Fibroblast of peridontal ligament (primary cell): ENCODE data around the gene AK8.

Source experiments
- DNase-seq: peaks from one replicate; pipeline ENCODE4 v3.0.0-alpha.2; 2010; ENCODE audit errors: extremely low read depth

AK8 gene

DNA sequence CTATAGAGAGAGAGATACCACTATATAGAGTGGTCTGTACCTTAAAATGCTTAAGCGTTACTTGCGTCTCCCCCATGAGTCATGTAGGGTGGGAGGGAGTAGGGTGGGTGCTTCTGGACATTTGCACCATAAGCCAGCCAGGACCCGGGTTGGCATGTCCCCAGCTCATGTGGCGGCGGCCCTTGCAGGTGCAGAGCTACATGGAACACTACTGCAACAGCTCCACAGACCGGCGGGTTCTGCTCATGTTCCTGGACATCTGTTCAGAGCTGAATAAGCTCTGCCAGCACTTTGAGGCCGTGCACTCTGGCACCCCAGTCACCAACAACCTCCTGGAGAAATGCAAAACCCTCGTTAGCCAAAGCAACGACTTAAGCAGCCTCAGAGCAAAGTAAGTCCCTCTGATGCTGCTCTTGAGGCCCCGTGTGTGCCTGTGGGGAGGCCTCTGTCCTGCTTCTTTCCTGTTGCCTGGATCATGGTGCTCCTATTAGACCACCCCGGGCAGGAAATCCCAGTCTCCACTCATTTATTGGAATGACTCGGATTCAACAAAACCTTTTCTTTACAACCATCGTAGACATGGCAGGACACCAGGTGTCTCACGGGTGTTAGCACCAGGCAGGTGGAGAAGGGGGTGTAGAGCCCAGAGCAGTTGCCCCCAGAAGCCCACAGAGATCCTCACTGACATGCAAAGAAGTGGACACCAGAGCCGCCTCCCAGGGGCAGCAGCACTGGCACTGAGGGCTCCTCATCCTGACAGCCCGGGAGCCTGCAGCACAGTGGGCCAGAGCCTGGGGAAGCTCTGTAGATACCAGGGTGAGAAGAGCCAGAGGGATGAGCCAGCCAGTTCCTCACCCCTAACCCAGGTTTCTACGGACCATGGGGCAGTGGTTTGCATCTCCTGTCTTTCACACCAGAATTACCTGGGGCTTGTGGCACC lies 9.4 kb upstream of the AK8 start:
- DNase-seq = no peak

DNA sequence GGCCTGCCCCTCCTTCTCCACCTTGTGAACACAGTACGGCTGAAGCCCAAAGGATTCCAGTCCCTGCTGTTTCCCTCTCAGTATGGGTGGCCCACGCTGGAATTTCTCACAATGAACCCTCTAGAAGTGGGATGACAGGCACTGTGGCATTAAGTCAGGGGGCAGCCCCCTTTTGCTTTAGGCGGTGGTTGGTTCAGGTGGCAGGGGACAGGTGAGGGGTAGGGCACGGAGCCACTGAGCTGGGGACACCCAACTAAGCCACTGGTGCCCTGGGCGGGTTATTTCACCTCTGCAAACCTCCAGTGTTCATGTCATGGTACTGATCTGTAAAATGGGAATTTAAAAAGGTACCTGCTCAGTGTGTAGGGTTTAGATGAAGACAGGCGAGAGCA lies 8.2 kb upstream of the AK8 start:
- DNase-seq = no peak

DNA sequence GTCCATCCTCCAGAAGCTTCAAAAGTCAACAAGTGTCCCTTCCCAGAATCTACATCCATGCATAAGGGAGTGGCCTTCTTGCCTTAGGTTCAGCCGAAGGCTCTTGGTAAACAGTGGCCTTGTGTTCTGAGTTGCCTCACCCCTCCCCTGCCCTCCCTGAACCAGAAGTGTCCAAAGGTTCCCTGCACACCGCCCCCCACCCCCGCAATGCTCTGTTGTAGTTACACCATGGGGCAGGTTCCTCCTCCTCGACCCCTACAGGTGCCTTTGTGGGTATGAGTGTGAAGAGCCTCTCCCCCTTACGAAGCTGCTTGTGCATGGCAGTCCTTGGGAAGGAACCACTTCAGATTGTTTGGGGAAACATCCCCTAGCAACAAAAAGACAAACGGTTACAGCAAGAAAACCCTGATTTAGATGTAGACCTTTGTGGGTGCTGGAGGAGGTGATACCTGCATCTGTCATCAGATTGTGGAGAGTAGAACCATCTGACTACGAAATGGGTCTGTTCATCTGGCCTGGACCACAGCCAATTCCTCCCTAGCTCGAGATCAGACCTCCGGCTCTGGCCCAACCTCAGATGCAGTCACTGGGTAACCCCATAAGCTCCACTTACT lies 7.7 kb upstream of the AK8 start:
- no peak for DNase-seq

DNA sequence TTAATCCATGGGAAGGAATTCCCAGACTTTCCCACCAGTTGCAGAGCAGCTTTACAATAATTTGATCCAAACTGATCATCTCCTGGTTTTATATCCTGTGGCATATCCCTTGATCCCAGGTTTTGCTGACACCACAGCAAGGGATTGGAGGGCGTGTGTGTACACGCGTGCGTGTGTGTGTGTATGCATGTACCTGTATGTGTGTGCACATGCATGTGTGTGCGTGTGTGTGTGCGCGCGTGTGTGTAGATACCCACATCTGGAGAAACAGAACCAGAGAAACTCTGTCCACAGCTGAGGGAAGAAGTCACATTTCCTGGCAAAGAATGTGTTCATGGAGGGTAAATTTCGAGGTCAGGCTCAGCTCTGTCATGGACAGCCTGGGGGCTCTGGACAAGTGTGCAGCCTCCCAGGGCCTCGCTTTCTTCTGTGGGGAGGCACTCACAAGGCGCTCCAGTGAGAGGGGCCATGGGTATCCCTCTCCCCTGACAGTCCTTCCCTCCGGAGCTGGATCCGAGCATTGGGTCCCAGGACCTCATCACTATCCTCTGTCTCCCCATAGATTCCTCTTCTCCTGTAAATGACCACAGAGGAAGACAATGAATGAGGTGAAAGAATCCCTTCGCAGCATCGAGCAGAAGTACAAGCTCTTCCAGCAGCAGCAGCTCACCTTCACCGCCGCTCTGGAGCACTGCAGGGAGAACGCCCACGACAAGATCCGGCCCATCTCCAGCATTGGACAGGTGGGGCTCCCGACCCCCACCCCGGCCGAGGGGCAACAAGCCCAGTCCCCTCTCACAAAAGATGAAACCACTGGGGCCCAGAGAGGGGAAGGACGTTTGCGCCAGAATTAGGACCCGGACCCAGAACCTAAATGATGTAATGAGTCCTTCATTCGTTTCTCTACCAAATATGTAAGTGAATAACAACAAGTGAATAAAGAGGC lies 5.5 kb upstream of the AK8 start:
- no peak for DNase-seq

DNA sequence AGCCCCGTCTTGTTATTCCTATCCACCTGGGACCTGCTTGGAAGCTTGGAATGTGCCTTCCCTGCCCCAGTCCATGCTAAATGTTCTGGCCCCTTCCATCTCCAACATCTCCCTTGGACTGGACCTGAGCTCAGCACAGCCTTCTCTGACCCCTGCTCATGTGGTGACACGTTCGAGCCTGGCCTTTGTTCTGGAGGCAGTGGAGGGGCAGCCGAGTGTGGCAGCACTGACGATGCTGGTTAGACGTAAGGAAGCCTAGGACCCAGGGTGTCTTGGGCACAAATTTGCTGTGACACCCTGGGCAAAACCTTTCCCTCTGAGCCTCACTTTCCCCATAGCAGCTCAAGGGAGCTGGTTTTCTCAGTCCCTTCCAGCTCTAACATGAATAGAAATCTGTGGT lies 4.5 kb upstream of the AK8 start:
- no peak for DNase-seq

DNA sequence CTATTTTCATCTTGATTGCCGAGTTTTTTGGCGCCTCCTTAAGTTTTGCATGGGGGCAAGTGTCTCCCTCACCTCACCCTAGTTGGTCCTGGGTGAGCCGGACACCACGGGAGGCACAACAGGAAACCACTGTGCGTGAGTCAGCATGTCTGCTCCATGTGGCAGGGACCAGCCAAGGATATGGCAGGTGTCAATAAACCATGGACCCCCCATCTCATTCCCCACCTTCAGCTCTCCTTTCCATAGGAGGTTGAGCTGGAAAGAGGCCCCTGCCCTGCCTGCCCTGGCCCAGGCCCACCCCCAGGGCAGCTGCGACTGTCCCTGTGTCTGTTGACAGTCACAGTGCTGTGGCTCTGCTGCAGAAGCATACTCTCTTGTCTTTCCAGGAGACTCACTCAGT lies 3.7 kb upstream of the AK8 start:
- DNase-seq = no peak

DNA sequence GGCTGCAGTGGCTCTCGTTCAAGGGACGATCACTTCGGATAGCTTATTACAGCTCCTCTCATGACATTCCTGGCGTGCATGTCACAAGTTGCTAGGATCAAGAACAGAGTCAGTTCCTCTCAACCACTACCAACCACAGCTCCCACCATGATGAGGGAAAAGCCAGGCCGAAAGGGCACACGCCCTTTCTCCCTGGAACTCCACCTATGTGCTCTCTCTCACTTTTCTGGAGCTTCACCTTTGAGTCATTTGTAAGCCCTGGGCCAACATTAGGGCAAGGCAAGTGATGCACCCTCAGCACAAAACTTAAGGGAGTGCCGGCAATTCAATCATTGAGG lies 2.2 kb upstream of the AK8 start:
- DNase-seq = no peak

DNA sequence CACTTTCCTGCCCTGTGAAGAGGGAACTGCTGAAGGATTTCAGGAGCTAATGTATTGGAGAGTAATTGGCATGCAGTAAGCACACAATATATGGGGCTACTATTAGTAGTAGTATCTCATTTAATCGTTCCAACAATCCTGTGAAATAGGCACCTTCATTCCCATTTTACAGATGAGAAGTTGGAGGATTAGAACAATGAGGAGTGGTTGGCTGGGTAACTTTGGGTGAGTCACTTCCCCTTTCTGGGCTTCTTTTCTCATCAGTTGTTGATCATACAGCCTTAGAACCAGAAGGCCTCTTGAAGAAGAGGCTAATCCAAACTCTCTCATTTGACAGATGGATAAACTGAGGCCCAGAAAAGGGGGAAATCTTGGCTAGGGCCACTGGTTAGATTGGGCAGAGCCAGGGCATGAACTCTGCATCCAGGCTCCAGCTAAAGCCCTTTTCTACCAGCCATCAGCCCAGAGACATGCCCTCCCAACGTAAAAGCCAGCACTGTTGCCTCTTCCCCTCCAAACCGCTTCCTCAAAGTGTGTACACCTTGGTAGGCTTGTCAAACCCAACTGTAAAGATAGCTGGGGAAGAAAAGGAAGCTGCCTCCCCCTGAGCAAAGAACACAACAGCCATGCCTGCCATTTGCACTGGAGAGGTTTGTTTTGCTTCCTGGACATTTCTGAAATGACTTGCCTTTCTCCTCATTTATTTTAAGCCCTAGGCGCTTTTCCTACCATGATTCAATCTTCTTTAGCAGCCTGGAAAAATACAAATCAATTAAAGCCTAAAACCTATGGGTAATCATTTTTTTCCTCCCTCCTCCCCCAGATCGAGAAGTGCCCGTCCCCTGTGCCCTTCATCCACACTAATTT lies 1.6 kb upstream of the AK8 start:
- DNase-seq = no peak

DNA sequence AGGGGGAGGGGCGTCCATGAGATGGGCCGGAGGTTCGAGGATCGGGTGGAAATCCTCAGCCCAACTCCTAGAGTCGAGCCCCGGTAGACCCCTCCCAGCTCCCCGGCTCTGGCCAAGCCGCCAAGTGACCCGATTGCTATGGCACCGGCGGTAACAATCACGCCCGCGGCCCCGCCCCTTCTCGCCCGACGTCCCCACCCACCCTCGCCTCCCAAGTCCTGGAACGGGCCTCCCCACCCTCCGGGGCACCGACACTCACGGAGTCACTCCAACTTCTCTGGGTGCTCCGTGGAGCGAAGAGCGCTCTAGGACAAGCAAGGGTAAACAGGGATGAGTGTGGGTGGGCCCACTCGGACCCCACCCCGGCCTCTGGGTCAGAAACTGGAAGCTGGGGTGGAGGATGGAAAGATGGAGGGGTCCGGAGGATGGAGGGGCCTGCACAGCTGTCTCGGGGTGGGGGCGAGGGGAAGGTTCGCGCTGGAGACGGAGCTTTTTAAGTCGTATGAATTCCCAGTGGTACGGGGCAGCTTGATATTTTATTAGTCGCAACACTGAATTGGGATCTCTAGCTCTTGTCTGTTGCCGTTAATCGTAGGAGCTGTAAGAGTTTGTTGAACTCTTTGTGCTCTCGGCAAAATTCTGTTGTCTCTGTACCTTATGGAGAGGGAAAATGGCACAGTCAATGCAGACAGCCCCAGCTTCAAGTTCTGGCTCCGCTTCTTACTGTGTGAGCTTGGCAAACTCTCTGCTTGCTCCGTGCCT lies 792 bp upstream of the AK8 start, which contains the start of gene SPACA9:
Gene SPACA9 (plus strand): TSS at position 204 of the 762 bp plus-strand sequence. CDS start 5,050 bp downstream, outside the sequence.
- peak; percentile 51 for DNase-seq

DNA sequence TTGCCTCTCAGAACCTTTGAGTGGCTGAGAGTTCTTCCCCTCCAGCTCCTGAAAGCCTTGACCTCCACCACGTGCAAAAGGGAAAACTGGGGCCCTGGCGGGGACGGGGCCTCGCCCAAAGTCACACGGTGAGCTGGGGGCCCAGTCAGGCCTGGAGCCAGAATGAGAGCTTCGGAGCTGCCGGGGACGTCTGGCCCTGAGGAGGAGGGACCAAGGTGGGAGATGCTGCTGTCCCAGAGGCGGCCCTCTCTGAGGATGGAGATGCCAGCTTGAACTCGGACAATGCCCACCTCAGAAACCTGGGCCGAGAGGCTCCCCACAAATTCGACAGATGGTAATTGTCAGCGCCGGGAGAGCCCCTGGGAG lies 643 bp downstream of the AK8 start:
- DNase-seq = no peak

DNA sequence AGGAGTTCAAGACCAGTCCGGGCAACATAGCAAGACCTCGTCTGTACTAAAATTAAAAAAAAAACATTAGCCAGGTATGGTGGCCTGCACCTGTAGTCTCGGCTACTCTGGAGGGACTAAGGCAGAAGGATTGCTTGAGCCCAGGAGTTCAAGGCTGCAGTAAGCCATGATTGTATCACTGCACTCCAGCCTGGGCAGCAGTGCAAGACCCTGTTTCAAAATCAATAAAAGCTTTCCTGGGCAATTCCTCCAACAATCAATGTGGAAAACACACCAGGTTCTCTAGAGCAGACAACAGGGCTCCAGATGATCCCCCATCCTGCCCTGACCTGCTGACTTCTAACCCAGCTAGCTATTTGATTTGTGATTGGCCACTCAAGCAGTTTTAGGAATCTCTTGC lies 1.2 kb downstream of the AK8 start:
- no peak for DNase-seq

DNA sequence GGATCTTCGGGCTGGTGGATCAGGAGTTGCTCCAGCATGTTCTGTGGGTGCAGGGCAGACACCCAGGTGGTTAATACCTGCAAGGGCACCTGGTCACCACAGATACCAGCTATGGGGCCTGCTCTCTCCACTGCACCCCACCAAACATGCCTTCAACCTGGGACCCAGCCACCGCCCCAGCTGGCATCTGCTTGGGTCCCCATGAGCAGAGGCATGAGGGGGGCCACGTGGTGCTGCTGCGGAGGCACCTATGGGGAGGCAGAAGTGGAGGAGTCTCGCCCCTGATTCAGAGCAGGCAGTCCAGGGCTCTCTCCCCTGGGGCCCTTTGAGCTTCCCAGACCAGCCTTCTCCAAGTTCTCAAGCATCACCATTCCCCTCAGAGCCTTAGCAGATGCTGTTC lies 2.9 kb downstream of the AK8 start:
- no peak for DNase-seq

DNA sequence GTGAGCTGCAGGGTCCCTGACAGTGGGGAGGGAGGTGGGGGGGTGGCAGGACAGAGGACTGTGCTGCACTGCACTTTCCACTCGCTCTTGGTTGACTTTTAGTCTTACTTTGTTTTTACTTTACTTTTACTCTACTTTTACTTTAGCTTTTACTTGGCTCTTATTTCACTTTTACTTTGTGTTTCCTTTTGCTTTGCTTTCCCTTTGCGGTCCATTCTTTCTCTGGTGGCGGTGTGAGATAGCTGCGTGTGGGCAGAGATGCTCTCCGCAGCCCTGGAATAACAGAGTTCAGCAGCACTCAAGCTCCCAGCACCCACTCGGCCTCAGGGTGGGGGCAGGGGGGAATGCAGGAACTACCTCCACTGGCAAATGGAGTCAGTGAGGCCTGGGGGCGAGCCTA lies 4.7 kb downstream of the AK8 start:
- DNase-seq = no peak

DNA sequence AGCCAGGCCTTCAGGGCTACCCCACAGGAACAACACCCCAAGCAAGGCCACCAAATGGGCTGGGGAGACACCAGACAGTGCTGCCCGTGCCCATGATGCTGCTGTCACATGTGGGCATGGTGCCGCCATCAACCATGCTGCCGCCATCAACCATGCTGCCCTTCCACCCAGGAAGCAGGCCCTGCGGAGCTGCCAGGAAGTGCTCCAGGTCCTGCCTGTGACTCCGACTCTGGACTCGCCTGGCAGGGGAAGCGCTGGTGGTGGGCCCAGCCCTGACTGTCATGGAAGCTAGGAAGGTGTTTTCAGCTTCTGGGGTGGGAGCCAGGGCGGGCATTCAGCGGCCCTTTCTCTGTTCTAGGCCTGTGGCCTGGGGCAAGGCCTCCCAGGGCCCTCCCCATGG lies 8.8 kb downstream of the AK8 start:
- no peak for DNase-seq

DNA sequence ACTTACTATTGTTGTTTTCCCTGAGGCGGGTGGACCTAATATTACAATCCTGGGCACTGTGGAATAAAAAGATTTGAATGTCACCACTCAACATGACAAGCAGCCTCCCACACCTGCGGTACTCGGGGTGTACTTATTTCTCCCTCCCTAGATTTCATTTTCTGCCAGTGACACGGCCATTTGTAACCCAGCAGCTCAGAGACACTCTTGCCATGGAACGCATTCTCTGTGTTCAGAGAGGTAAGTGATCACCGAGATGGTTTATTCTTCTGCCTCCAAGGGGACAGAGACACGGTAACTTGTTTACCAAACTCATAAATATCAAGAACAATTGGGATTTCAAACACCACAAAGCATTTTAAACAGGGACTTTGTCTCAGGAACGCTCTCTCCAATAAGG lies 11.2 kb downstream of the AK8 start:
- DNase-seq = no peak

DNA sequence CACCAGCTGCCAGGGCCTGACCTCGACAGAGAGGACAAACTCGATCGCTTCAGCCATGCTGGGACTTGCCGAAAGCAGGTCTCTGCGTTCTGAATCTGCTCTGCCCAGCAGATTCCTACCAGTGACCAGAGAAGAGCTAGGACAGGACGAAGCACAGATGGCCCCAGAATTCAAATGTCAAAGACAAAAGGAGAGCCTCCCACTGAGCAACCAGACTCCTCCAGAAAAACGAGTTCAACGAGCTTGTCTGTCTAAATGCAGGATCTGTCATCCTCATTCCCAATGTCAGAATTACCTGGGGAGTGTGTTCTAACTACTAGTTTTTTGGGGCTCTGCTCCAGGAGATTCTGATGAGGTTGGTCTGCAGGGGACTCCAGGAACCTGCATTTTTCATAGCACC lies 13.4 kb downstream of the AK8 start:
- DNase-seq = no peak

DNA sequence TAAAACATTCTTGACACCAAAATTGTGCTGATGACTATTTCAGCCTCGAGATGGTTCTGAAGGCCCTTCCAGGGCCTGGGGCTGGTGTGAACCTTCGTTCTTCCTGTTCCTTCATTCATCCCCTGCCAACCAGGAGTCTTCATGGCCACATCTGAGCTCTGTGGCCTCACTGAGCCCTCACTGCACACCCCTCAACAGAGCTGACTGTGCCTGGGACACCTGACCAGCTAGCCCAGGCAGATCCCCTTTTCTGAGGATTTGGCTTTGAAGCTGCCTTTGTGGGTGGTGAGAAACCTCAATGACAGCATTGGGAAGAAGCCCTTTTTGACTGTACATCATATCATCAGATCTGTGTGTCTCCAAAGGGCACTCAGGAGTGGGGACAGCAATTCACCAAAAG lies 13.8 kb downstream of the AK8 start:
- no peak for DNase-seq

DNA sequence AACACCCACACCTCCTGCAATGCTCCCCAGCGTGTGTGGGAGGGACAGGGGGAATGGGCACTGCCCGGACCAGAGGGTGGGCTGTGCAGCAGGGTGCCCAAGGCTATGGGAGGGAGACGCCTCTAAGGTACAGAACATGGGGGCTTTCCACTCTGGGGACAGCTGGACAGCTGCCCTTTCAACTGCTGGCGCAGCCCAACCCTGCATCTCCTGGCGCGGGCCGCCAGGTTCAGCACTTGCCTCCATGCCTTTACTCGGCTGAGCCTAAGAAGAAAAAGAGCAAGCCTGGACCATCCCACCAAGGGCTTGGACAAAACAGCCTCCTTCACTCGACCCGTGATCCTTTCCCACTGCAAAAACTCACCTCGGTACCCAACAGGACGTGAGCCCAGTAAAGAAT lies 15.0 kb downstream of the AK8 start:
- no peak for DNase-seq

DNA sequence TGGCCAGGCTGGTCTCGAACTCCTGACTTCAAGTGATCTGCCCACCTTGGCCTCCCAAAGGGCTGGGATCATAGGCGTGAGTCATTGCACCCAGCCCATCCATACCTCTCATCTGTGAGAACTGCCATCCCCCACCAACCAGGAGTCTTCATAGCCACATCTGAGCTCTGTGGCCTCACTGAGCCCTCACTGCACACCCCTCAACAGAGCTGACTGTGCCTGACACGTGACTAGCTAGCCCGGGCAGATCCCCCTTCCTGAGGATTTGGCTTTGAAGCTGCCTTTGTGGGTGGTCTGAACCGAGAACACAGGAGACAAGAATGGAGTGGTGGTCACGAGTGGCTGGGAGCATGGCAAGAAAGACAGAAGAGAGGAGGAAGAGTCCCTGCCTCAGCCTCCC lies 15.6 kb downstream of the AK8 start:
- no peak for DNase-seq

DNA sequence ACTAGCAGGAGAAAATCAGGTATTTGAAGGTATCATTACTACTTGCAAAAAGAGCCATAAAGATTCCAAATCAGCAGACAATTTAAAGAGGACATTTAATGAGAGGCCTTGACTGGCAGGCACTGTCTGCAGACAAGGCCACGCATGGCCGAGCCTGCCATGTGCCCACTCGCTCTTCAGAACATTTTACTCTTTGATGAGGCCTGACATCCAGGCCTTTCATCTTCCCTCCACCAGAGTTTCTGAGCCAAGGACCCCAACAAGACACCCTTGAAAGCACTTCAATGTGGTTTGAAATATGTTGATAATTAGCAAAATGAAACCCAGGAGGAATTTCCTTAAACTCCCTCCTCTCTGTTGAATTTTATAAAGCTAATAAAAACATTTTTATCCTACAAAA lies 16.4 kb downstream of the AK8 start:
- DNase-seq = no peak

DNA sequence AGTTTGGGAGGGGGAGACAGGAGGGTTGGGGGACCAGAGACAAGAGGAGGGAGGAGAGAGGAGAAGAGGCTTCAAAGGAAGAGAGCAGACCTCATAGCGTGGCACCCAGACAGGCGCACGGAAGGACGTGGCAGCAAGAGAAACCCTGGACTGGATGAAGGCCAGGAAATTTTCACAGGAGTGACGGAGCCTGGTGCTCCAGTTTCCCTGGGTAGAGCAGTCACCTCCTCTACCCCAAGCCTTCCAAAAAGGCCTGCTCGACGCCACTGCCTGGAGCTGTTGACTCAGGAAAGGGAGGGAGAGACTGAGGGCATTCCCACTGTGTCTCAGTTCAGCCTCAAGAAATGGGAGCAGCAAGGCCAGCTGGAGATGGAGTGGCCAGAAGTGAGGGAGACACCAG lies 19.3 kb downstream of the AK8 start:
- DNase-seq = no peak
